ENCODE data around the gene STX16. TPM values are rescaled to one million over a fixed set of nuclear protein-coding genes. Genes with fewer than 3 reads are reported as not detected.

The STX16 gene, protein sequence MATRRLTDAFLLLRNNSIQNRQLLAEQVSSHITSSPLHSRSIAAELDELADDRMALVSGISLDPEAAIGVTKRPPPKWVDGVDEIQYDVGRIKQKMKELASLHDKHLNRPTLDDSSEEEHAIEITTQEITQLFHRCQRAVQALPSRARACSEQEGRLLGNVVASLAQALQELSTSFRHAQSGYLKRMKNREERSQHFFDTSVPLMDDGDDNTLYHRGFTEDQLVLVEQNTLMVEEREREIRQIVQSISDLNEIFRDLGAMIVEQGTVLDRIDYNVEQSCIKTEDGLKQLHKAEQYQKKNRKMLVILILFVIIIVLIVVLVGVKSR
- 26.4 and 41.5 TPM in 2 replicates for total RNA-seq

DNA sequence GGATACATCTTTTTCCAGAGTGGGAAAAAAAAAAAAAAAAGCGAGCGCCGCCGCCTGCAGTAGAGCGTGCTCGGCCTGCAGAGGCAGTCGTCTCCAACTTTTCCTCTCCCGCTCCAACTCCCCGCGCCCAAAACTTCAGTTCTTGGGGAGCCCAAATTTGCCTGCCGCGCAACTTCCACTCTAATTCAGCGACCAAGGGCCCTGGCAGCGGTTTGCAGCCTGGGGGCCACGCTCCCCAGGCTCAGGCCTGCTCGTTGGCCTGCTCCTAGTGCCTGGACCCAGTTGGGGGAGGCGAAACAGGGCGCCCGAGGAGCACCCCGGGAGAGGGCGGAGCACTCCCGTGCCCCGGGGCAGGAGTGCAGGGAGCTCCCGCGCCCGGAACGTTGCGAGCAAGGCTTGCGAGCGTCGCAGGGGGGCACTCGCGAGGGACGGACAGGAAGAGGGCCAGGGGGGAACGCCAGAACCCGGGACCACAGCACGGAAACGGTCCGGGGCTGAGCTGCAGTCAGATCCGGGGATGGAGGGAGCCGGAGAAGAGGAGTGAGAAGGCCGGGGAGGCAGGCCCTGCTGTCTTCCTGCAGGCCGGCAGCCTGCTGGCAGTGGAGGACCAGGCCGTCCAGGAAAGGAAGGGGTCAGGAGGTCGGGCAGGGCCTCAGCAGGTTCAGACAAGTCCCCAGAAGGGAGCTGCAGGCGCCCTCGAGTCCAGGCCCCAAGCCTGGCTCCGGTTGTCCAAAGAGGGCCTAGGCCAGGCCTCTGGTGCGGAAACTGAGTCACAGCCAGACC, at the start of gene STX16:
Gene STX16, plus strand, starts transcription at position 508 of the 783 bp plus-strand sequence. CDS start 724 bp downstream, outside the sequence.

DNA sequence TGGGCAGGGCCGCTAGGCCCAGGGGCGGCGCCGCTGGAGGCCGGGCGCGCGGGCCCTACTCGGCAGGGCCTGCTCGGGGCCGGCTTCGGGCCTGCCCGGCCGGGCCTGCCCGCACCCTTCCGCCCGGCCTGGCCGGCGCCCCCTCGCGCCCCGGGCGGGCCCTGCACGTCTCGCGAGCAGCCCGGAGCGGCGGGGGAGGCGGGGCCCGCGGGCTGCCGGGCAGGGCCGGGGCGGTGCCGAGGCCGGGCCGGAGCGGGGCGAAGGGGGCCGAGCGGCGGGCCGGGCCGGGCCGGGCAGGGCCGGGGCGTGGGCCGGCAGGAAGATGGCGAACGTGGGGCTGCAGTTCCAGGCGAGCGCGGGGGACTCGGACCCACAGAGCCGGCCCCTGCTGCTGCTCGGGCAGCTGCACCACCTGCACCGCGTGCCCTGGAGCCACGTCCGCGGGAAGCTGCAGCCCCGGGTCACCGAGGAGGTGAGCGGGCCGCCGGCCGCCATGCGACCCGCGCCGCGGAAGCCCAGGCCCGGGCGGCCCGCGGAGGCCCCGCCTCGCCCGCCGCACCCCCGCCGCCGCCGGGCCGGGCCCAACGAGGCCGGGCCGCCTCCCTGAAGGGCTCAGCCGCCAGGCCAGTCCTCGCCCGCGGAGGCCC, 41.6 kb downstream of the STX16 start, which contains the start of gene NPEPL1:
Gene NPEPL1, plus strand, starts transcription at position 222 of the 647 bp plus-strand sequence. Its CDS starts 101 bp downstream, at position 323.

Other genes with a start within 250 kb of the STX16 start
- 9.8 and 12.2 TPM in 2 replicates for gene APCDD1L, start 135.9 kb upstream of the STX16 start, total RNA-seq
- gene NPEPL1, start 41.5 kb downstream of the STX16 start, total RNA-seq: 25.2 and 27.1 TPM in 2 replicates
- gene GNAS-AS1, start 199.6 kb downstream of the STX16 start, total RNA-seq: 0.73 and 0.81 TPM in 2 replicates
- 617 and 716 TPM in 2 replicates for gene GNAS, start 201.4 kb downstream of the STX16 start, total RNA-seq